Measurements from ENCODE around the gene CCDC71. TPM values are rescaled to one million over a fixed set of nuclear protein-coding genes. Genes with fewer than 3 reads are reported as not detected.

The CCDC71 gene
- total and polyA plus RNA-seq, 9 of the 15 experiments (the other 6 are each of a cell fraction or from before 2014, with no cell fraction given), result 0.13 to 19.3 (median 14.3) TPM

DNA sequence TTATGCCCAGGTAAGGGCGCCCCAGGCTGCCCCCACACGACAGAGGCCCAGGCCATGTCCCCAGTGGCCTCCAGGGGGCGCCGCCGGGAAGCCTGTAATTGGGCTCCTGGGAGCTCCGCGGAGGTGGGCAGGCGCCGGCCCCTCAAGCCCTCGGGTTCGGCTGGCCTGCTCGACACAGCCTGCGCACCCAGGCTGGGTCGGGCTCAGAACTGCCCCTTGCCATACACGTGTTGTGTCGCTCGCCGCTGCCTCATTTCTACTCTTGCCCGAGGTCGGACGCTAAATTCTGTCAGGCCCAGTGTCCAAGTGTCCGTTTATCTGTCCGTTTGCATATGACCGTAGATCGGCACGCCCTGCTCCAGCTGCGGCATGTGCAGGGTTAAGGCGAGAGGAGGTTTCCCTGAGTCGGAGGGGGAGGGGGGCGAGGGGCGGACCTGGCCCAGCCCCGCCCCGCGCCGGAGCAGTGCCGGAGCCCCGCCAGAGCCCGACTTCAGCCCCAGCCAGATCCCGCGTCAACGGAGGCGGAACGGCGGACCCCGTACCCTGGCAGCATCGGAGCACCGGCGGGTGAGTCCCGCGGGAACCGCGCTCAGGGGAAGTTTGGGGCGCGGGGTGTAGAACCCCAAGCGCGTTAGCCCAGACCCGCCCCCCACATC lies 5.1 kb upstream of the CCDC71 start, which contains the start of gene KLHDC8B (continued):
- TF ChIP-seq PCBP1 (IDR thresholded peaks at IDR 0.05; ENCODE audit: low read depth, low read length, poor library complexity, severe bottlenecking) (peak; percentile 35), NR2C2 (CRISPR knock-in tag; IDR thresholded peaks at IDR 0.05) (no peak), NR2C2 (tag; IDR thresholded peaks at IDR 0.05) (peak; percentile 53), ZNF408 (CRISPR knock-in tag; IDR thresholded peaks at IDR 0.05; ENCODE audit: low read depth) (no peak), HDAC8 (tag; IDR thresholded peaks at IDR 0.05) (no peak), MAX (CRISPR knock-in tag; IDR thresholded peaks at IDR 0.05) (peak; percentile 86), ARID1B (IDR thresholded peaks at IDR 0.05) (peak; percentile 82), FOXJ2 (tag; IDR thresholded peaks at IDR 0.05) (no peak), NCOA1 (IDR thresholded peaks at IDR 0.05; ENCODE audit: low read depth) (peak; percentile 28; the same call in 1 of the 2 replicates), CTBP1 (IDR thresholded peaks at IDR 0.05; ENCODE audit: borderline replicate concordance) (peak; percentile 63; the same call in 1 of the 2 replicates), FOXP1 (CRISPR knock-in tag; IDR thresholded peaks at IDR 0.05) (peak; percentile 63; the same call in 1 of the 2 replicates), ZBED1 (IDR thresholded peaks at IDR 0.05) (no peak), ZSCAN32 (CRISPR knock-in tag; IDR thresholded peaks at IDR 0.05) (no peak), ZNF76 (CRISPR knock-in tag; IDR thresholded peaks at IDR 0.05; ENCODE audit: borderline replicate concordance) (no peak), NR2F6 (CRISPR knock-in tag; IDR thresholded peaks at IDR 0.05) (no peak), FOXA1 (IDR thresholded peaks at IDR 0.05; ENCODE audit: borderline replicate concordance) (no peak), NONO (IDR thresholded peaks at IDR 0.05; ENCODE audit: low read depth in 2 of 2, low read length in 1 of 2) (peak in 1 of 2 experiments; percentile 39; a peak in 1 of 4 replicates), CBFA2T3 (IDR thresholded peaks at IDR 0.05) (peak; percentile 92), TRIM28 (IDR thresholded peaks at IDR 0.05) (0 out of 2 replicates have a peak, but pooled peaks have one; percentile 14), SMARCC2 (IDR thresholded peaks at IDR 0.05; ENCODE audit: low read depth) (peak; percentile 75; the same call in 1 of the 2 replicates), SETDB1 (IDR thresholded peaks at IDR 0.05; ENCODE audit: low read length) (no peak)
- TF ChIP-seq, protein P1, sequence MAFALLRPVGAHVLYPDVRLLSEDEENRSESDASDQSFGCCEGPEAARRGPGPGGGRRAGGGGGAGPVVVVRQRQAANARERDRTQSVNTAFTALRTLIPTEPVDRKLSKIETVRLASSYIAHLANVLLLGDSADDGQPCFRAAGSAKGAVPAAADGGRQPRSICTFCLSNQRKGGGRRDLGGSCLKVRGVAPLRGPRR (CRISPR knock-in tag; IDR thresholded peaks at IDR 0.05), result no peak
- TF ChIP-seq, protein P2, sequence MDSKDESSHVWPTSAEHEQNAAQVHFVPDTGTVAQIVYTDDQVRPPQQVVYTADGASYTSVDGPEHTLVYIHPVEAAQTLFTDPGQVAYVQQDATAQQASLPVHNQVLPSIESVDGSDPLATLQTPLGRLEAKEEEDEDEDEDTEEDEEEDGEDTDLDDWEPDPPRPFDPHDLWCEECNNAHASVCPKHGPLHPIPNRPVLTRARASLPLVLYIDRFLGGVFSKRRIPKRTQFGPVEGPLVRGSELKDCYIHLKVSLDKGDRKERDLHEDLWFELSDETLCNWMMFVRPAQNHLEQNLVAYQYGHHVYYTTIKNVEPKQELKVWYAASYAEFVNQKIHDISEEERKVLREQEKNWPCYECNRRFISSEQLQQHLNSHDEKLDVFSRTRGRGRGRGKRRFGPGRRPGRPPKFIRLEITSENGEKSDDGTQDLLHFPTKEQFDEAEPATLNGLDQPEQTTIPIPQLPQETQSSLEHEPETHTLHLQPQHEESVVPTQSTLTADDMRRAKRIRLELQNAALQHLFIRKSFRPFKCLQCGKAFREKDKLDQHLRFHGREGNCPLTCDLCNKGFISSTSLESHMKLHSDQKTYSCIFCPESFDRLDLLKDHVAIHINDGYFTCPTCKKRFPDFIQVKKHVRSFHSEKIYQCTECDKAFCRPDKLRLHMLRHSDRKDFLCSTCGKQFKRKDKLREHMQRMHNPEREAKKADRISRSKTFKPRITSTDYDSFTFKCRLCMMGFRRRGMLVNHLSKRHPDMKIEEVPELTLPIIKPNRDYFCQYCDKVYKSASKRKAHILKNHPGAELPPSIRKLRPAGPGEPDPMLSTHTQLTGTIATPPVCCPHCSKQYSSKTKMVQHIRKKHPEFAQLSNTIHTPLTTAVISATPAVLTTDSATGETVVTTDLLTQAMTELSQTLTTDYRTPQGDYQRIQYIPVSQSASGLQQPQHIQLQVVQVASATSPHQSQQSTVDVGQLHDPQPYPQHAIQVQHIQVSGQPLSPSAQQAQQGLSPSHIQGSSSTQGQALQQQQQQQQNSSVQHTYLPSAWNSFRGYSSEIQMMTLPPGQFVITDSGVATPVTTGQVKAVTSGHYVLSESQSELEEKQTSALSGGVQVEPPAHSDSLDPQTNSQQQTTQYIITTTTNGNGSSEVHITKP (IDR thresholded peaks at IDR 0.05; ENCODE audit: partially characterized antibody), result peak; percentile 49
